NCI-H748 (cell line): ENCODE results near the gene SPATA32.
"Not testable (repeated sequence)": the region's sequence is repeated elsewhere in the genome, so short reads cannot be mapped to it uniquely, and the experiment has no call there.

ENCODE experiments used
- DNase-seq: peaks from one replicate; lab custom pipeline; 2025; ENCODE audit not compliant: unreplicated experiment; lab: John Stamatoyannopoulos, UW

SPATA32 gene

GRCh38 chr17:45273551-45273957, 11.7 kb upstream of the SPATA32 start:
- DNase-seq: no peak

- DNase-seq: no peak
These were observed 9.7 kb upstream of the SPATA32 start for GRCh38 chr17:45271603-45272002.

GRCh38 chr17:45270828-45271418, 9.0 kb upstream of the SPATA32 start:
- peak; percentile 10 for DNase-seq

- DNase-seq: no peak
These were observed 8.0 kb upstream of the SPATA32 start for GRCh38 chr17:45269912-45270311.

- no peak for DNase-seq
These were observed 5.7 kb upstream of the SPATA32 start for GRCh38 chr17:45267436-45268055.

GRCh38 chr17:45266372-45266926, 4.6 kb upstream of the SPATA32 start:
- DNase-seq: no peak

- no peak for DNase-seq
These were observed 3.9 kb upstream of the SPATA32 start for GRCh38 chr17:45265821-45266220.

GRCh38 chr17:45264988-45265387, 3.1 kb upstream of the SPATA32 start:
- no peak for DNase-seq

- no peak for DNase-seq
These were observed 2.5 kb upstream of the SPATA32 start for GRCh38 chr17:45264430-45264829.

- DNase-seq: no peak
These were observed 1.6 kb upstream of the SPATA32 start for GRCh38 chr17:45263477-45263860.

GRCh38 chr17:45262516-45263476, 902 bp upstream of the SPATA32 start:
- no peak for DNase-seq

GRCh38 chr17:45260204-45260783, 1.6 kb downstream of the SPATA32 start:
- no peak for DNase-seq

- no peak for DNase-seq
These were observed 2.9 kb downstream of the SPATA32 start for GRCh38 chr17:45258981-45259380.

GRCh38 chr17:45257115-45257514, 4.8 kb downstream of the SPATA32 start:
- no peak for DNase-seq

GRCh38 chr17:45256114-45256966, 5.6 kb downstream of the SPATA32 start:
- DNase-seq: no peak

- DNase-seq: no peak
These were observed 6.5 kb downstream of the SPATA32 start for GRCh38 chr17:45255358-45255757.

- DNase-seq: no peak
These were observed 8.0 kb downstream of the SPATA32 start for GRCh38 chr17:45253879-45254278.

- not testable (repeated sequence) for DNase-seq
These were observed 8.7 kb downstream of the SPATA32 start for GRCh38 chr17:45253237-45253636.

GRCh38 chr17:45251931-45252330, 10.0 kb downstream of the SPATA32 start:
- DNase-seq: peak; percentile 37
